HepG2 (cell line): ENCODE results near the gene CD83. TPM values are rescaled to one million over a fixed set of nuclear protein-coding genes. Genes with fewer than 3 reads are reported as not detected.

Experiments
- polyA plus RNA-seq, 8 experiments: library from polyadenylated mRNA; depleted of rRNA in 3 of 8; stranded (reverse) in 7 of 8; unstranded in 1 of 8; fragments of >200 nt; fragmentation: Illumina TruSeq in 4 of 8; extraction: Trizol in 4 of 8; gene quantifications; 2 replicates each; pipeline versions ENCODE4 v1.2.1 to v1.2.3, GENCODE V29; 2011 to 2016; ENCODE audit warnings: low read depth in 4 of 8, missing spikeins in 1 of 8, mixed read lengths in 1 of 8; ENCODE audit not compliant: insufficient read depth in 1 of 8
- small RNA-seq, 3 experiments: library from RNA; depleted of rRNA; stranded (forward); fragments of <200 nt; gene quantifications; one replicate each; pipeline ENCODE3, GENCODE V24; 2012; ENCODE audit warnings: low read depth in 2 of 3, low replicate concordance in 1 of 3; ENCODE audit not compliant: insufficient read length in 3 of 3, insufficient read depth in 2 of 3
- total RNA-seq, 5 experiments: library from RNA; depleted of rRNA; stranded (reverse); fragments of >200 nt; fragmentation: Illumina TruSeq; extraction: Trizol; gene quantifications; 2 replicates each; pipeline ENCODE4 v1.2.3, GENCODE V29; 2016; ENCODE audit warnings: low read depth in 1 of 5

CD83 gene
- total and polyA plus RNA-seq, 2 of the 13 experiments (the other 11 are each of a cell fraction or from before 2014, with no cell fraction given) = 0.46 to 2.3 TPM

Small RNAs within 50 kb of the gene (small RNA-seq; reads per million reads assigned to genes)
- gene RNU7-133P = 0 reads per million in 3 experiments

Other genes with a start within 250 kb of the CD83 start
- not detected in 2 replicates for gene RNF182, start 192.8 kb upstream of the CD83 start, total RNA-seq (2016; rRNA removed; fragmentation: Illumina TruSeq; extraction: Trizol)
- not detected in 2 replicates for gene RNF182, start 192.8 kb upstream of the CD83 start, polyA plus RNA-seq (2011; rRNA removed)